H1 (cell line): ENCODE measurements around the gene DISP3. TPM values are rescaled to one million over a fixed set of nuclear protein-coding genes. Genes with fewer than 3 reads are reported as not detected.

Experiments
- CTCF ChIA-PET: fragments of 300-600 bp; sonication (Branson Sonifier 250); formaldehyde crosslinking; loops from one replicate; lab custom pipeline; 2021; ENCODE audit not compliant: partially characterized antibody; lab: Charles Lee
- POLR2A ChIA-PET: fragments of 300-600 bp; sonication (Branson Sonifier 250); formaldehyde crosslinking; loops from one replicate; lab custom pipeline; 2021; ENCODE audit warnings: inconsistent platforms; ENCODE audit not compliant: partially characterized antibody; lab: Charles Lee
- DNase-seq, 2 experiments: peaks; one replicate each; pipeline versions ENCODE4 v3.0.0 to v3.0.0-alpha.2; 2010 to 2022; ENCODE audit warnings: low spot score in 2 of 2, low read depth in 1 of 2, mixed read lengths in 1 of 2
- FAIRE-seq: peaks from 2 replicates; lab custom pipeline; 2011; peaks lifted over from hg19 to GRCh38; lab: Jason Lieb, UNC
- H2AFZ ChIP-seq: 2 replicates; pipeline ENCODE4 v1.8.1; 2012; ENCODE audit warnings: low read length, inconsistent platforms
- H2AK5ac ChIP-seq: 2 replicates; pipeline ENCODE4 v1.6.1; 2013; ENCODE audit warnings: low read depth, low read length
- H2BK120ac ChIP-seq: replicated peaks from 2 replicates; pipeline ENCODE3; 2013; ENCODE audit warnings: low read depth, low read length, inconsistent platforms
- H2BK12ac ChIP-seq: 2 replicates; pipeline ENCODE4 v1.6.1; 2013; ENCODE audit warnings: low read depth, low read length
- H2BK15ac ChIP-seq: 2 replicates; pipeline ENCODE4 v1.6.1; 2013; ENCODE audit warnings: low read length
- H2BK20ac ChIP-seq: 2 replicates; pipeline ENCODE4 v1.6.1; 2013; ENCODE audit warnings: low read length
- H2BK5ac ChIP-seq: 2 replicates; pipeline ENCODE4 v1.6.1; 2013; ENCODE audit warnings: low read depth, low read length
- H3K14ac ChIP-seq: 2 replicates; pipeline ENCODE4 v1.6.1; 2013; ENCODE audit warnings: inconsistent platforms; ENCODE audit not compliant: insufficient read length
- H3K18ac ChIP-seq: 2 replicates; pipeline ENCODE4 v1.6.1; 2013; ENCODE audit warnings: low read length; ENCODE audit errors: extremely low read depth
- H3K23ac ChIP-seq: 2 replicates; pipeline ENCODE4 v1.6.1; 2013; ENCODE audit warnings: inconsistent platforms; ENCODE audit not compliant: insufficient read length
- H3K23me2 ChIP-seq: 2 replicates; pipeline ENCODE4 v1.6.1; 2013; ENCODE audit warnings: low read depth, low read length
- H3K27ac ChIP-seq: 2 replicates; pipeline ENCODE4 v1.6.1; 2011; ENCODE audit warnings: low read depth, low read length, inconsistent platforms
- H3K27me3 ChIP-seq, 4 experiments: replicated peaks in 1 of 4; 1 replicate in 1 of 4; 2 replicates in 3 of 4; pipeline versions ENCODE4 v1.6.1 to v1.8.1; 2011 to 2013; ENCODE audit warnings: low read length in 3 of 4, mild to moderate bottlenecking in 3 of 4, inconsistent platforms in 2 of 4, mixed read lengths in 2 of 4, moderate library complexity in 1 of 4; ENCODE audit not compliant: control insufficient read depth in 3 of 4, insufficient read depth in 3 of 4; ENCODE audit errors: extremely low read depth in 1 of 4
- H3K36me3 ChIP-seq, 4 experiments: 2 replicates each; pipeline versions ENCODE4 v1.6.1 to v1.8.1; 2011 to 2013; ENCODE audit warnings: mild to moderate bottlenecking in 4 of 4, low read length in 3 of 4, moderate library complexity in 2 of 4, control low read depth in 1 of 4, inconsistent platforms in 1 of 4; ENCODE audit not compliant: insufficient read depth in 4 of 4, control insufficient read depth in 2 of 4
- H3K4ac ChIP-seq: replicated peaks from 2 replicates; pipeline ENCODE3; 2013; ENCODE audit warnings: low read length, low read depth, mixed read lengths, inconsistent platforms; ENCODE audit not compliant: insufficient read length
- H3K4me1 ChIP-seq, 4 experiments: replicated peaks in 1 of 4; 1 replicate in 1 of 4; 2 replicates in 3 of 4; pipeline versions ENCODE4 v1.6.1 to v1.8.1; 2011 to 2013; ENCODE audit warnings: low read length in 3 of 4, inconsistent platforms in 2 of 4, mixed read lengths in 1 of 4; ENCODE audit not compliant: insufficient read depth in 4 of 4, control insufficient read depth in 3 of 4
- H3K4me2 ChIP-seq, 2 experiments: 2 replicates each; pipeline versions ENCODE4 v1.6.1 to v1.8.1; 2011 to 2013; ENCODE audit warnings: low read depth in 2 of 2, low read length in 2 of 2, control low read depth in 1 of 2, inconsistent platforms in 1 of 2, mild to moderate bottlenecking in 1 of 2; ENCODE audit not compliant: insufficient read depth in 1 of 2
- H3K4me3 ChIP-seq, 4 experiments: fragments of 200-600, 300-600 bp in 1 of 4; sonication (generic), shearing (Covaris generic), sonication (Bioruptor Twin) in 1 of 4; 2 replicates each; pipeline versions ENCODE4 v1.5.1 to v1.8.1; 2011 to 2016; ENCODE audit warnings: low read length in 4 of 4, low read depth in 3 of 4, control low read depth in 2 of 4, inconsistent platforms in 2 of 4, mild to moderate bottlenecking in 2 of 4, mixed read lengths in 1 of 4, moderate library complexity in 1 of 4; ENCODE audit not compliant: insufficient read depth in 2 of 4; ENCODE audit errors: extremely low read depth in 1 of 4
- H3K56ac ChIP-seq: replicated peaks from 2 replicates; pipeline ENCODE3; 2013; ENCODE audit warnings: low read depth, mild to moderate bottlenecking, mixed read lengths, low read length, inconsistent platforms; ENCODE audit not compliant: insufficient read length
- H3K79me1 ChIP-seq: 2 replicates; pipeline ENCODE4 v1.6.1; 2013; ENCODE audit warnings: low read depth, low read length, control low read depth
- H3K79me2 ChIP-seq, 2 experiments: 2 replicates each; pipeline versions ENCODE4 v1.6.1 to v1.8.1; 2012 to 2013; ENCODE audit warnings: low read length in 2 of 2, mild to moderate bottlenecking in 2 of 2, inconsistent platforms in 1 of 2; ENCODE audit not compliant: insufficient read depth in 2 of 2, control insufficient read depth in 1 of 2
- H3K9ac ChIP-seq, 4 experiments: replicated peaks in 1 of 4; 1 replicate in 1 of 4; 2 replicates in 3 of 4; pipeline versions ENCODE4 v1.6.1 to v1.8.1; 2011 to 2013; ENCODE audit warnings: low read depth in 3 of 4, low read length in 3 of 4, control low read depth in 2 of 4, mild to moderate bottlenecking in 2 of 4, moderate library complexity in 2 of 4, inconsistent platforms in 1 of 4; ENCODE audit errors: extremely low read depth in 1 of 4
- H3K9me3 ChIP-seq, 2 experiments: 2 replicates each; pipeline versions ENCODE4 v1.6.1 to v1.8.1; 2012 to 2013; ENCODE audit warnings: mild to moderate bottlenecking in 2 of 2, moderate library complexity in 2 of 2, control low read depth in 1 of 2, inconsistent platforms in 1 of 2, low read depth in 1 of 2, low read length in 1 of 2, mixed read lengths in 1 of 2; ENCODE audit not compliant: insufficient read depth in 2 of 2
- H4K20me1 ChIP-seq, 2 experiments: replicated peaks in 1 of 2; 2 replicates each; pipeline versions ENCODE3 to v1.8.1; 2011 to 2013; ENCODE audit warnings: inconsistent platforms in 2 of 2, low read length in 2 of 2, mild to moderate bottlenecking in 1 of 2; ENCODE audit not compliant: insufficient read depth in 2 of 2, control insufficient read depth in 1 of 2
- H4K5ac ChIP-seq: 2 replicates; pipeline ENCODE4 v1.6.1; 2013; ENCODE audit warnings: low read length, low read depth, mixed read lengths, inconsistent platforms; ENCODE audit not compliant: insufficient read length
- H4K8ac ChIP-seq: 2 replicates; pipeline ENCODE4 v1.8.0; 2013; ENCODE audit warnings: mild to moderate bottlenecking, moderate library complexity, low read length, inconsistent platforms; ENCODE audit not compliant: insufficient read depth; ENCODE audit errors: extremely low read depth
- H4K91ac ChIP-seq: replicated peaks from 2 replicates; pipeline ENCODE3; 2013; ENCODE audit warnings: low read length, mixed read lengths, inconsistent platforms; ENCODE audit not compliant: insufficient read length
- BCL11A ChIP-seq, 2 experiments: IDR thresholded peaks; one replicate each; pipeline ENCODE4 v1.6.1; 2011; ENCODE audit warnings: low read depth in 2 of 2, low read length in 2 of 2, mild to moderate bottlenecking in 2 of 2
- FOSL1 ChIP-seq: IDR thresholded peaks from 2 replicates; pipeline ENCODE4 v1.6.1; 2011; ENCODE audit warnings: mild to moderate bottlenecking, low read depth, low read length, moderate library complexity; ENCODE audit not compliant: insufficient read depth
- PHF8 ChIP-seq: fragments of 200-600 bp; sonication (generic); conservative IDR thresholded peaks from 2 replicates; pipeline ENCODE4 v1.7.1; 2012; ENCODE audit warnings: low read depth, mild to moderate bottlenecking, inconsistent platforms, low read length, moderate library complexity
- RFX5 ChIP-seq: IDR thresholded peaks from 2 replicates; pipeline ENCODE4 v1.6.1; 2011; ENCODE audit warnings: low read depth, low read length, improper control_type of control experiment, borderline replicate concordance
- SP4 ChIP-seq: IDR thresholded peaks from 2 replicates; pipeline ENCODE4 v1.6.1; 2012; ENCODE audit warnings: low read length, inconsistent platforms
- TAF1 ChIP-seq: IDR thresholded peaks from 2 replicates; pipeline ENCODE4 v1.6.1; 2011; ENCODE audit warnings: mild to moderate bottlenecking, low read depth, low read length
- TCF12 ChIP-seq: IDR thresholded peaks from 2 replicates; pipeline ENCODE4 v1.6.1; 2011; ENCODE audit warnings: low read depth, mild to moderate bottlenecking, low read length
- YY1 ChIP-seq: IDR thresholded peaks from 2 replicates; pipeline ENCODE4 v1.6.1; 2011; ENCODE audit warnings: low read depth, mild to moderate bottlenecking, low read length
- whole genome bisulfite sequencing, 2 experiments: shearing (Covaris generic) in 1 of 2; methylation state at CpG; one replicate each; pipeline versions ENCODE4 v1.1.6 to v1.1.7; 2013 to 2015; ENCODE audit warnings: low lambda C conversion rate in 2 of 2, mixed read lengths in 2 of 2, inconsistent platforms in 1 of 2, low coverage in 1 of 2, missing lambda C conversion rate in 1 of 2; ENCODE audit not compliant: insufficient replicate concordance in 2 of 2, insufficient coverage in 1 of 2, insufficient read length in 1 of 2; ENCODE audit errors: extremely low coverage in 1 of 2, missing lambda C conversion rate in 1 of 2; 5-methylcytosine and 5-hydroxymethylcytosine counted together
- polyA plus RNA-seq, 7 experiments: library from polyadenylated mRNA; depleted of rRNA in 3 of 7; stranded (reverse) in 5 of 7; unstranded in 2 of 7; fragments of >200 nt in 5 of 7; fragments of 200-250 nt in 2 of 7; gene quantifications; 1 replicate in 5 of 7; 2 replicates in 1 of 7; 4 replicates in 1 of 7; pipeline versions ENCODE4 v1.2.1 to v1.2.3, GENCODE V29; 2011 to 2013; ENCODE audit warnings: missing spikeins in 2 of 7, mixed read lengths in 2 of 7
- total RNA-seq: library from RNA; stranded (reverse); fragmentation: NEBNext Ultra II Directional; extraction: Animal tissue kit (Norgen Biotek cat#: 25700); gene quantifications from 2 replicates; pipeline ENCODE4 v1.2.1, GENCODE V29; 2021
- TF ChIP-seq, protein P1 (sequence below): IDR thresholded peaks from 2 replicates; pipeline ENCODE4 v1.6.1; 2012; ENCODE audit warnings: inconsistent platforms
- TF ChIP-seq, protein P2 (sequence below), 3 experiments: IDR thresholded peaks; 1 replicate in 2 of 3; 2 replicates in 1 of 3; pipeline versions ENCODE4 v1.5.1 to v1.6.1; 2011; ENCODE audit warnings: low read length in 3 of 3, mild to moderate bottlenecking in 3 of 3, inconsistent platforms in 2 of 3, low read depth in 1 of 3, moderate library complexity in 1 of 3; ENCODE audit not compliant: insufficient read depth in 1 of 3; ENCODE audit errors: control extremely low read depth in 1 of 3

DISP3 gene
- total and polyA plus RNA-seq, 2 of the 8 experiments (the other 6 are each of a cell fraction or from before 2014, with no cell fraction given) = 3.4 to 4.6 TPM

DNA sequence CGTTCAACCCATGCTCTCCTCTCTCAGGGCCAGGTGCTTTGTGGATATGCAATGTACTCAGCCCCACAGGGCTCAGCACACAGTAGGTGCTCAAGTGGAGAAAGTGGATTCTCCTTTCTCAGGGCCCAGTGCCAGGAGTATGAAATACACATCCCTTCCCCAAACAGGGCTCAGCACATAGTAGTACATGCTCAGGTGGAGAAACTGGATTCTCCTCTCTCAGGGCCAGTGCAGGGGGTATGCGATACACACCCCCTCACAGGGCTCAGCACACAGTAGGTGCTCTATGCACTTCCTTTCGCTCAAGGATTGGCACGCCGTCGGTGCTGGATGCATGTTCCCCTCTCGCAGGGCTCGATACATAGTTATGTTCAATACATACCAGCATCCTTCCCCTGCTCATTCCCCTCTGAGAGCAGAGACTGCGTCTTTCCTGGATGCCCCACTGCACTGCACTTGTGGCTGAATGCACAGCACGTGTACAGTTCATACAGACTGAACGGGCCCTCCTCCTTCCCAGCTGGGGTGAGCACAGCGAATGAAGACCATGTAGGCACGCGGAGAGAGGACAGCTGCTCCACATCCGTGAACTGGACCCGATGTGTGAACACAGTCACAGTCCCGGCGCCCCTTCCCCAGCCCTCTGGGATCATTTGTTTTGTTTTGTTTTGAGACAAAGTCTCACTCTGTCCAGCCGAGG, 16.6 kb upstream of the DISP3 start:
- no peaks in the 10 kb centered on the region for H3K79me1 ChIP-seq
- H3K79me2 ChIP-seq = no peaks in the 10 kb centered on the region
- no peak overlapping the region for H2BK20ac ChIP-seq
- no peaks in the 10 kb centered on the region; a peak in 1 of 7 replicates for H3K4me1 ChIP-seq
- 0 out of 2 replicates have a peak overlapping the region, but pooled peaks have one; percentile 24 for H2AK5ac ChIP-seq
- H3K9ac ChIP-seq = no peak overlapping the region
- H3K27ac ChIP-seq = no peak overlapping the region
- H2BK12ac ChIP-seq = peak overlapping the region; percentile 9; the same call in 1 of the 2 replicates
- no peak for FAIRE-seq
- H3K9me3 ChIP-seq = no peaks in the 10 kb centered on the region
- ChIA-PET CTCF (interaction anchor here (0.5 to 0.8 kb wide), 2 partner anchors 47 to 182 kb away, joined by 3 read pairs; no protein-coding TSS in a partner anchor), POLR2A (interaction anchor here (1.0 kb wide), 1 partner anchor 16 kb away, joined by 3 read pairs; the partner anchor contains the start of gene DISP3)
- H2BK120ac ChIP-seq = no peak overlapping the region
- H3K23ac ChIP-seq = no peak overlapping the region
- 86% methylated on average over 19 of the region's 19 CpGs; no CpG with 5 or more reads in 1 of the 2 experiments for WGBS, 2 experiments
- DNase-seq = no peak
- H3K27me3 ChIP-seq = peaks cover 0 to 2% (median 0%) of the 10 kb centered on the region in 4 experiments; a peak in 3 of 7 replicates
- H4K5ac ChIP-seq = no peak overlapping the region
- no peaks in the 10 kb centered on the region for H3K36me3 ChIP-seq
- no peak overlapping the region for H3K4me3 ChIP-seq
- no peaks in the 10 kb centered on the region for H4K20me1 ChIP-seq
- no peak overlapping the region for H3K18ac ChIP-seq
- H2AFZ ChIP-seq = no peak overlapping the region
- no peak overlapping the region for H3K4me2 ChIP-seq
- H2BK5ac ChIP-seq = no peak overlapping the region
- no peak overlapping the region for H3K56ac ChIP-seq
- H4K91ac ChIP-seq = no peak overlapping the region
- H3K4ac ChIP-seq = no peak overlapping the region
- H4K8ac ChIP-seq = no peak overlapping the region
- no peak overlapping the region for H3K14ac ChIP-seq
- H2BK15ac ChIP-seq = no peak overlapping the region
- H3K23me2 ChIP-seq = no peaks in the 10 kb centered on the region
- TF ChIP-seq PHF8 = no peak
- TF ChIP-seq TCF12 = no peak
- no peak for TF ChIP-seq TAF1
- TF ChIP-seq, protein P1, sequence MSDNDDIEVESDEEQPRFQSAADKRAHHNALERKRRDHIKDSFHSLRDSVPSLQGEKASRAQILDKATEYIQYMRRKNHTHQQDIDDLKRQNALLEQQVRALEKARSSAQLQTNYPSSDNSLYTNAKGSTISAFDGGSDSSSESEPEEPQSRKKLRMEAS = no peak
- TF ChIP-seq BCL11A (IDR thresholded peaks at IDR 0.05; ENCODE audit: low read depth in 2 of 2, low read length in 2 of 2) = no peak
- TF ChIP-seq YY1 = no peak
- TF ChIP-seq SP4 = no peak
- no peak for TF ChIP-seq RFX5
- TF ChIP-seq, protein P2, sequence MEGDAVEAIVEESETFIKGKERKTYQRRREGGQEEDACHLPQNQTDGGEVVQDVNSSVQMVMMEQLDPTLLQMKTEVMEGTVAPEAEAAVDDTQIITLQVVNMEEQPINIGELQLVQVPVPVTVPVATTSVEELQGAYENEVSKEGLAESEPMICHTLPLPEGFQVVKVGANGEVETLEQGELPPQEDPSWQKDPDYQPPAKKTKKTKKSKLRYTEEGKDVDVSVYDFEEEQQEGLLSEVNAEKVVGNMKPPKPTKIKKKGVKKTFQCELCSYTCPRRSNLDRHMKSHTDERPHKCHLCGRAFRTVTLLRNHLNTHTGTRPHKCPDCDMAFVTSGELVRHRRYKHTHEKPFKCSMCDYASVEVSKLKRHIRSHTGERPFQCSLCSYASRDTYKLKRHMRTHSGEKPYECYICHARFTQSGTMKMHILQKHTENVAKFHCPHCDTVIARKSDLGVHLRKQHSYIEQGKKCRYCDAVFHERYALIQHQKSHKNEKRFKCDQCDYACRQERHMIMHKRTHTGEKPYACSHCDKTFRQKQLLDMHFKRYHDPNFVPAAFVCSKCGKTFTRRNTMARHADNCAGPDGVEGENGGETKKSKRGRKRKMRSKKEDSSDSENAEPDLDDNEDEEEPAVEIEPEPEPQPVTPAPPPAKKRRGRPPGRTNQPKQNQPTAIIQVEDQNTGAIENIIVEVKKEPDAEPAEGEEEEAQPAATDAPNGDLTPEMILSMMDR (IDR thresholded peaks at IDR 0.05; ENCODE audit: control extremely low read depth in 1 of 3, insufficient read depth in 1 of 3, low read depth in 1 of 3, low read length in 3 of 3) = no peak
- no peak for TF ChIP-seq FOSL1
